Measurements from ENCODE around the gene DHX58.

- no peak for TF ChIP-seq CTCF (IDR thresholded peaks at IDR 0.05)
- no peak for TF ChIP-seq POLR2A (IDR thresholded peaks at IDR 0.05)
These were observed 1.9 kb downstream of the DHX58 start for GRCh38 chr17:42110301-42111264.
